Measurements from ENCODE around the gene CREB5. TPM values are rescaled to one million over a fixed set of nuclear protein-coding genes. Genes with fewer than 3 reads are reported as not detected.

The CREB5 gene
- total and polyA plus RNA-seq, 2 experiments from 2014 or later = 2.4 to 4.4 TPM

GRCh38 chr7:28709748-28710147, 297.4 kb downstream of the CREB5 start:
- Mint-ChIP-seq H3K4me1 (peaks cover 14% of the 10 kb centered on the region), H3K27ac (no peak overlapping the region), H3K27me3 (ENCODE audit: insufficient read depth, low read depth, poor library complexity) (peaks cover 5% of the 10 kb centered on the region), H3K9me3 (peaks cover 9% of the 10 kb centered on the region; the same call in 2 of the 3 replicates), H3K36me3 (ENCODE audit: low read depth) (peaks cover 3% of the 10 kb centered on the region; the same call in 2 of the 3 replicates), H3K4me3 (no peak overlapping the region)
- DNase-seq (ENCODE audit: low spot score) (no peak), ATAC-seq (no peak)
- Histone ChIP-seq H3K9me2 (ENCODE audit: insufficient read depth) (no peaks in the 10 kb centered on the region), H3F3A (replicated peaks; ENCODE audit: low read depth) (no peaks in the 10 kb centered on the region; the same call in 1 of the 2 replicates), H3K27ac (ENCODE audit: low read depth) (no peak overlapping the region), H3K4me1 (ENCODE audit: insufficient read depth) (peaks cover 19% of the 10 kb centered on the region), H3K4me2 (no peak overlapping the region), H3K79me2 (replicated peaks; ENCODE audit: insufficient read depth) (no peaks in the 10 kb centered on the region), H3K27me3 (ENCODE audit: insufficient read depth) (no peaks in the 10 kb centered on the region), H3K4me3 (no peak overlapping the region), H3K36me3 (ENCODE audit: insufficient read depth) (no peaks in the 10 kb centered on the region), H4K20me1 (replicated peaks; ENCODE audit: insufficient read depth) (no peaks in the 10 kb centered on the region), H2AFZ (no peak overlapping the region)
- TF ChIP-seq NANOG (IDR thresholded peaks at IDR 0.05; ENCODE audit: borderline replicate concordance) (no peak), POLR2AphosphoS5 (IDR thresholded peaks at IDR 0.05; ENCODE audit: low read depth) (no peak), ZNF462 (CRISPR knock-in tag; IDR thresholded peaks at IDR 0.05) (no peak), CTCF (conservative IDR thresholded peaks at IDR 0.05; ENCODE audit: low read depth in 2 of 2) (no peak), ZNF331 (CRISPR knock-in tag; IDR thresholded peaks at IDR 0.05; ENCODE audit: low read depth) (no peak), EZH2 (IDR thresholded peaks at IDR 0.05; ENCODE audit: low read depth, unreplicated experiment) (no peak), EZH2phosphoT487 (IDR thresholded peaks at IDR 0.05; ENCODE audit: unreplicated experiment) (no peak), STAT1 (IDR thresholded peaks at IDR 0.05; ENCODE audit: unreplicated experiment) (no peak), REST (IDR thresholded peaks at IDR 0.05; ENCODE audit: unreplicated experiment) (no peak), JUNB (IDR thresholded peaks at IDR 0.05; ENCODE audit: unreplicated experiment) (no peak), ZNF114 (CRISPR knock-in tag; IDR thresholded peaks at IDR 0.05) (no peak), CREB1 (CRISPR knock-in tag; IDR thresholded peaks at IDR 0.05; ENCODE audit: low read depth) (no peak)
- TF ChIP-seq, protein P1, sequence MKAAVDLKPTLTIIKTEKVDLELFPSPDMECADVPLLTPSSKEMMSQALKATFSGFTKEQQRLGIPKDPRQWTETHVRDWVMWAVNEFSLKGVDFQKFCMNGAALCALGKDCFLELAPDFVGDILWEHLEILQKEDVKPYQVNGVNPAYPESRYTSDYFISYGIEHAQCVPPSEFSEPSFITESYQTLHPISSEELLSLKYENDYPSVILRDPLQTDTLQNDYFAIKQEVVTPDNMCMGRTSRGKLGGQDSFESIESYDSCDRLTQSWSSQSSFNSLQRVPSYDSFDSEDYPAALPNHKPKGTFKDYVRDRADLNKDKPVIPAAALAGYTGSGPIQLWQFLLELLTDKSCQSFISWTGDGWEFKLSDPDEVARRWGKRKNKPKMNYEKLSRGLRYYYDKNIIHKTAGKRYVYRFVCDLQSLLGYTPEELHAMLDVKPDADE (IDR thresholded peaks at IDR 0.05) = no peak
